Measurements from ENCODE around the gene SEPTIN3. TPM values are rescaled to one million over a fixed set of nuclear protein-coding genes. Genes with fewer than 3 reads are reported as not detected.
"Not testable (repeated sequence)": the region's sequence is repeated elsewhere in the genome, so short reads cannot be mapped to it uniquely, and the experiment has no call there.

SEPTIN3 gene
- total RNA-seq, 2 donors from 2014 or later = 0.46 to 2.3 TPM

DNA sequence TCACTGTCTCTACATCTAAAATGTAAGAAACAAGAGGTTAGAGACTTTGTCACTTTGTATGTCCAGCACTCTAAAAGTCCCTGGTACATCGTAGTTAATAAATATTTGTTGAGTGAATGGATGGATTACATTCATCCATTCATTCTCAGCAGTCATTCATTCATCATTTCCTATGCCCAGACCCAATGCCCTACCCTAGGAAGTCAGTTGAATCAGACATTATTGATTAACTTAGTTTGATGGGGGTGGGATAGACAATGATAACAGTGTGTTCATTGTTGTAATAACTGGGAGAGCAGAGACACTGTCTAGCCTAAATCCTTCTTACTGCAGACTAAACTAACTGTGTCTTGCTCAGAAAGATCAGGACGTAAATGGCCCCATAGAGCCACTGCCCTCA, 21.1 kb upstream of the SEPTIN3 start:
- intact Hi-C loops (cut with DNase I) = no loop called here
- no peaks in the 10 kb centered on the region for H3K27me3 ChIP-seq (replicated peaks; ENCODE audit: insufficient read depth)
- DNase-seq (ENCODE audit: low spot score) = no peak
- 86% methylated on average over 2 of the region's 2 CpGs for WGBS
- H3K36me3 ChIP-seq = no peaks in the 10 kb centered on the region
- H3K4me3 ChIP-seq = no peak overlapping the region
- TF ChIP-seq, protein P1, sequence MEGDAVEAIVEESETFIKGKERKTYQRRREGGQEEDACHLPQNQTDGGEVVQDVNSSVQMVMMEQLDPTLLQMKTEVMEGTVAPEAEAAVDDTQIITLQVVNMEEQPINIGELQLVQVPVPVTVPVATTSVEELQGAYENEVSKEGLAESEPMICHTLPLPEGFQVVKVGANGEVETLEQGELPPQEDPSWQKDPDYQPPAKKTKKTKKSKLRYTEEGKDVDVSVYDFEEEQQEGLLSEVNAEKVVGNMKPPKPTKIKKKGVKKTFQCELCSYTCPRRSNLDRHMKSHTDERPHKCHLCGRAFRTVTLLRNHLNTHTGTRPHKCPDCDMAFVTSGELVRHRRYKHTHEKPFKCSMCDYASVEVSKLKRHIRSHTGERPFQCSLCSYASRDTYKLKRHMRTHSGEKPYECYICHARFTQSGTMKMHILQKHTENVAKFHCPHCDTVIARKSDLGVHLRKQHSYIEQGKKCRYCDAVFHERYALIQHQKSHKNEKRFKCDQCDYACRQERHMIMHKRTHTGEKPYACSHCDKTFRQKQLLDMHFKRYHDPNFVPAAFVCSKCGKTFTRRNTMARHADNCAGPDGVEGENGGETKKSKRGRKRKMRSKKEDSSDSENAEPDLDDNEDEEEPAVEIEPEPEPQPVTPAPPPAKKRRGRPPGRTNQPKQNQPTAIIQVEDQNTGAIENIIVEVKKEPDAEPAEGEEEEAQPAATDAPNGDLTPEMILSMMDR (IDR thresholded peaks at IDR 0.05) = no peak
- TF ChIP-seq POLR2A (IDR thresholded peaks at IDR 0.05) (no peak), POLR2AphosphoS5 (IDR thresholded peaks at IDR 0.05) (no peak)
- H3K27ac ChIP-seq = no peak overlapping the region
- peaks cover 5% of the 10 kb centered on the region for H3K4me1 ChIP-seq (replicated peaks)
- H3K9me3 ChIP-seq = no peaks in the 10 kb centered on the region

DNA sequence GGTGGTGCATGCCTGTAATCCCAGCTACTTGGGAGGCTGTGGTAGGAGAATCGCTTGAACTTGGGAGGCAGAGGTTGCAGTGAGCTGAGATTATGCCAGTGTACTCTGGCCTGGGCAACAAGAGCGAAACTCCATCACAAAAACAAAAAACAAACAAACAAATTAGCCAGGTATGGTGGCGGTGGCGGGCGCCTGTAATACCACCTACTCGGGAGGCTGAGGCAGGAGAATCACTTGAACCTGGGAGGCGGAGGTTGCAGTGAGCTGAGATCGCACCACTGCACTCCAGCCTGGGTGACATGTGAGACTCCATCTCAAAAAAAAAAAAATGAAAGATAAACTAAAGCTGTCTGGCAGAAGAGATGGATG, 20.3 kb upstream of the SEPTIN3 start:
- H3K36me3 ChIP-seq; H3K27ac ChIP-seq; H3K9me3 ChIP-seq; H3K4me1 ChIP-seq (replicated peaks); DNase-seq (ENCODE audit: low spot score); H3K4me3 ChIP-seq; intact Hi-C loops (cut with DNase I); H3K27me3 ChIP-seq (replicated peaks; ENCODE audit: insufficient read depth): not testable (repeated sequence)
- 90% methylated on average over 8 of the region's 8 CpGs for WGBS

DNA sequence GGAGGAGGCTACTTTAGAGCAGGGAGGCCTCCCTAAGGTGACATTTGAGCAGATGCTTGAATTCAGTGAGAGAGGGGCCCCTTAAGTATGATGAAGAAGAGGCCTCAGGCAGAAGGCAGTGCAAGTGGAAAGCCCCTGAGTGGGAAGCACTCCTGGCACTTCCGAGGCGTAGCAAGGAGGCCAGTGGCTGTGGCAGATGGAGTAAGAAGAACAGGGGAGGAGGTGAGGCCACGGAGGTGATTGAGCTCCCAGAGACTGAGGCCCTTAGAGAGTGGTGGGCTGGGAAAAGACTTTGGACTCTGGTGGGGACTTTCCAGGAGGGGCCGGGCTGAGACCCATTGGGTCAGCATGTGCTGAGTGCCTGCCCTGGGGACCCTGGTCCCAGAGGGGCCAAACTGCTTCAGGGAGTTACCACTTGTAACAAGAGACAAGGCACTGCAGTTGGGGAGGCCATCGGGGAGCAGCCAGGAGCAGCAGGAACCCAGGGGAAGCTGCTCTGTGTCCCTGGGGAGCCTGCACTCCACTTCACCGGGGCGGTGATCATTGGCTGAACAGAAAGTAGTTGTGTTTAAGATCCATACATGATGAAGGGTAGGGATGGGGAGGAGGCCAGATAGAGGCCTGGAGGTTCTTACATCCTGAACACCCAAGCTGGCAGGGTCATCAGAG, 19.8 kb upstream of the SEPTIN3 start:
- no peak for TF ChIP-seq POLR2AphosphoS5 (IDR thresholded peaks at IDR 0.05)
- TF ChIP-seq, protein P1 (IDR thresholded peaks at IDR 0.05) = no peak
- TF ChIP-seq POLR2A (IDR thresholded peaks at IDR 0.05) = no peak
- DNase-seq (ENCODE audit: low spot score) = no peak
- Histone ChIP-seq H3K9me3 (no peaks in the 10 kb centered on the region), H3K36me3 (no peaks in the 10 kb centered on the region), H3K27ac (no peak overlapping the region), H3K4me1 (replicated peaks) (peaks cover 5% of the 10 kb centered on the region), H3K27me3 (replicated peaks; ENCODE audit: insufficient read depth) (no peaks in the 10 kb centered on the region), H3K4me3 (no peak overlapping the region)
- 92% methylated on average over 7 of the region's 7 CpGs for whole genome bisulfite sequencing
- intact Hi-C loops (cut with DNase I) = no loop called here

DNA sequence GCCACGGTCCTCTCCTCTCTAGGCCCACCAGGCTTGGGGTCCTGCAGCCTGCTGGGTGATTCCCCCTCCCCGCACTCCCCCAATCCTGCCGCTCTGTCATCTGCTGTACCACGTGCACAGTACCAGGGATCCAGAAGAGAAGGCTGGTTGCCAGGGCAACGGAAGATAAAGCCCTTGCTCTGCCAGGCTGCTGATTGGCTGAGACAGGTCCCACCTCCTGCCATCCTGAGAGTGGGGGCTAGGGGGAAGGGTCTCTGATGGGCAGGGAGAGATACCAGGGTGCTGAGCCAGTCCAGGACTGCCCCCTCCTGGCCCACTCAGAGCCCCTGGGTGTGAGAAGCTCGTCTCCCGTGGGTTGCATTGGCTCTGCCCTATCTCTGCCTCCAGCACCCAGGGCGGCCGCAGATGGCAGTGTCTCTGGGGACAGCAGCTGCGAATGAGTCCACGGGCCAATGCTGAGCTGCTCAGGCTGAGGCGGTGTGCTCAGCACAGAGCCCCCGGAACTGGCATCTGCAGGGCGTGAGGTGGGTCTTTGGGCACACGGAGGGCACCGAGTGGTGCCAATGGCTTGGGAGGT, 17.3 kb upstream of the SEPTIN3 start, which contains the start of gene SMIM45:
TSS of gene SMIM45 (plus strand) at position 253 of the 577 bp plus-strand sequence.
- DNase-seq (ENCODE audit: low spot score) = no peak
- TF ChIP-seq, protein P1 (IDR thresholded peaks at IDR 0.05) = no peak
- no peak for TF ChIP-seq POLR2AphosphoS5 (IDR thresholded peaks at IDR 0.05)
- TF ChIP-seq POLR2A (IDR thresholded peaks at IDR 0.05) = no peak
- Histone ChIP-seq H3K4me1 (replicated peaks) (no peaks in the 10 kb centered on the region), H3K36me3 (no peaks in the 10 kb centered on the region), H3K4me3 (no peak within 1 kb of the TSS), H3K9me3 (no peaks in the 10 kb centered on the region), H3K27ac (no peak within 1 kb of the TSS), H3K27me3 (replicated peaks; ENCODE audit: insufficient read depth) (no peaks in the 10 kb centered on the region)
- intact Hi-C loops (cut with DNase I) = no loop called here
- WGBS = 62% methylated on average over 16 of the region's 16 CpGs

DNA sequence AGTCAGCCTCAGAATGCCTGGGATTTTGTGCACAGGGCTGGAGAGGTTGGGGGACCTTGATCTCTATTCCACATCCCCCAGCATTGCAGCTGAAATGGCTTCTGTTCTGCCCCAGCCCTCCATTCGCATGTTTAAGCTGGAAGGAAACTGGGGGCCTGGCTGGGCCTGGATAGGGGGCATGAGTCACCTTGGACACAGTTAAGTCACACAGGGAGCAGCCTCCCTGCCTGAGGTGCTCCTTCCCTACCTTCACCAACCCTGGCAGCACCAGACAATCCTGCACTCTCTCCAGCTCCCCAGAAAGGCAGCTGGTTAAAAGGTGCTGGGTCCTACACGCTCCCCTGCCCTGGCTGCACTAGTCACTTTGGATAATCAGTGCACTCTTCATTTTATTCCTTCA, 16.5 kb upstream of the SEPTIN3 start:
- intact Hi-C loops (cut with DNase I) = no loop called here
- Histone ChIP-seq H3K9me3 (no peaks in the 10 kb centered on the region), H3K4me3 (no peak overlapping the region), H3K27ac (no peak overlapping the region), H3K27me3 (replicated peaks; ENCODE audit: insufficient read depth) (no peaks in the 10 kb centered on the region), H3K4me1 (replicated peaks) (no peaks in the 10 kb centered on the region), H3K36me3 (no peaks in the 10 kb centered on the region)
- 94% methylated on average over 2 of the region's 2 CpGs for WGBS
- DNase-seq (ENCODE audit: low spot score) = no peak
- no peak for TF ChIP-seq POLR2AphosphoS5 (IDR thresholded peaks at IDR 0.05)
- no peak for TF ChIP-seq POLR2A (IDR thresholded peaks at IDR 0.05)
- TF ChIP-seq, protein P1 (IDR thresholded peaks at IDR 0.05) = no peak

All from prostate gland (tissue), 2 donors.